Measurements from ENCODE around the gene FNTB. TPM values are rescaled to one million over a fixed set of nuclear protein-coding genes. Genes with fewer than 3 reads are reported as not detected.

FNTB gene
- polyA plus RNA-seq, 3 donors: 6.8 to 10.7 (median 7.2) TPM

- WGBS, 3 donors: 89 to 91% (median 90%) methylated on average over 4 of the region's 4 CpGs
- H3K27ac ChIP-seq (ENCODE audit: low read depth, low read length): no peak overlapping the region
Observed at GRCh38 chr14:65034021-65034420, 47.3 kb downstream of the FNTB start.

DNA sequence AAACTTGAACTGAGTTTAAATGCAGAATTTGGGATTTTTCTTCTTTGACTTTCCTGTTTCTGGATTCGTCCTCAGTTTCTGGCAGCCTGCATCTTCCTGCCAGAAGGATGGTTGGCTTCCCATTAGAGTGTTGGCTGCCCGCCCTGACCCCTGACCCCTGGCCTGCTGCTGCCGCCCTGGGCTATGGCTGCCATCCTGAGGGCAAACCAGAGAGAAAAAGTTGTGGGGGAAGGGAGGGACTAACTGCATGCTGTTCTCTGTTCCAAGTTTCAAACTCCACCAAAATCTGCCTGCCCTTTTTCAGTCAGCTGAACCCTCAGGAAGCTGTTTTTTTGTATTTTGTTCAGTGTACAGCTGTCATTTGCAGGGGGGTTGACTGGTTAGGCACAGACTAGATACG lies 48.4 kb downstream of the FNTB start:
- WGBS, 3 donors: 40 to 54% (median 40%) methylated on average over 4 of the region's 4 CpGs
- H3K27ac ChIP-seq (ENCODE audit: low read depth, low read length): no peak overlapping the region

- WGBS, 3 donors: 92 to 97% (median 96%) methylated on average over 2 of the region's 2 CpGs
Observed at GRCh38 chr14:65038966-65039365, 52.3 kb downstream of the FNTB start.

GRCh38 chr14:65040666-65041433 lies 54.2 kb downstream of the FNTB start:
- H3K27ac ChIP-seq (ENCODE audit: low read depth, low read length): no peak overlapping the region
- WGBS, 3 donors: 89 to 97% (median 92%) methylated on average over 9 of the region's 9 CpGs

More at GRCh38 chr14:65038966-65039365, 52.3 kb downstream of the FNTB start:
- no peak overlapping the region for H3K27ac ChIP-seq (ENCODE audit: low read depth, low read length)

- WGBS, 3 donors: 93 to 95% (median 95%) methylated on average over 7 of the region's 7 CpGs
- no peak overlapping the region for H3K27ac ChIP-seq (ENCODE audit: low read depth, low read length)
Observed at GRCh38 chr14:65041434-65041915, 54.8 kb downstream of the FNTB start.

DNA sequence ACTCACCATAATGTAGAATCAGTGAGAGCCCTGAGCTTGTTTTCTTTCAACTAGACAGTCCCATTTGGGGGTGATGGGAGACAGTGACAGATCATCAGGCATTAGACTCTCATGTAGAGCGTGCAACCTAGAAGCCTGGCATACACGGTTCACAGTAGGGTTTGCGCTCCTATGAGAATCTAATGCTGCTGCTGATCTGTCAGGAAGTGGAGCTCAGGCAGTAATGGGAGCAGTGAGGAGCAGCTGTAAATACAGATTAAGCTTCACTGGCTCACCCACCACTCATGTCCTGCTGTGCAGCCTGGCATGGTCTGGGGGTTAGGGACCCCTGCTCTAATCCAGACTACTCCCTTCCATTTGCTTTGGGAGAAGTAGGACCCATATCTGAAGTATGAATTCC lies 55.6 kb downstream of the FNTB start:
- WGBS, 3 donors: 83 to 94% (median 84%) methylated on average over 3 of the region's 3 CpGs
- no peak overlapping the region for H3K27ac ChIP-seq (ENCODE audit: low read depth, low read length)

- 56 to 88% (median 68%) methylated on average over 8 of the region's 8 CpGs for WGBS, 3 donors
- H3K27ac ChIP-seq (ENCODE audit: low read depth, low read length): no peak overlapping the region
Observed at GRCh38 chr14:65042731-65043372, 56.2 kb downstream of the FNTB start.

GRCh38 chr14:65043893-65044595 lies 57.3 kb downstream of the FNTB start:
- 68 to 97% (median 73%) methylated on average over 12 of the region's 12 CpGs for WGBS, 3 donors
- H3K27ac ChIP-seq (ENCODE audit: low read depth, low read length): no peak overlapping the region

DNA sequence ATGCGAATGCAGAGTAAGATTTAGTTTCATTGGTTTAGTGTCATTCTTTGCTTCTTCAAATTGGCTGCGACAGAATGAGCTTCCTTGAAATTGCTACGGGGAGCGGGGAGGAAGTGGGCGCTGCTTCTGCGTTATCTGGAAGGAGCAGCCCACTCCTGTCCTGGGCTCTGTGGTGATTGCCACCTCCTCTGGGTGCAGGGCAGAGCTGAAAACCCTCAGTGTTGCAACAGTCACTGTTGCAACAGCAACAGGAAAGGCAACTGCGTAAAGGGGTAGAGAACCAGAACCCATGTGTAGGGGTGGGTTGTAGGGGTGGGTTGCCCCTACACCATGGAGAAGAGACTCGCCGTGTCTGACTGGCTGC lies 57.9 kb downstream of the FNTB start:
- no peak overlapping the region for H3K27ac ChIP-seq (ENCODE audit: low read depth, low read length)
- WGBS, 3 donors: 62 to 85% (median 65%) methylated on average over 9 of the region's 9 CpGs

GRCh38 chr14:65045006-65045405 lies 58.3 kb downstream of the FNTB start:
- 63 to 93% (median 75%) methylated on average over 5 of the region's 5 CpGs for WGBS, 3 donors
- no peak overlapping the region for H3K27ac ChIP-seq (ENCODE audit: low read depth, low read length)

DNA sequence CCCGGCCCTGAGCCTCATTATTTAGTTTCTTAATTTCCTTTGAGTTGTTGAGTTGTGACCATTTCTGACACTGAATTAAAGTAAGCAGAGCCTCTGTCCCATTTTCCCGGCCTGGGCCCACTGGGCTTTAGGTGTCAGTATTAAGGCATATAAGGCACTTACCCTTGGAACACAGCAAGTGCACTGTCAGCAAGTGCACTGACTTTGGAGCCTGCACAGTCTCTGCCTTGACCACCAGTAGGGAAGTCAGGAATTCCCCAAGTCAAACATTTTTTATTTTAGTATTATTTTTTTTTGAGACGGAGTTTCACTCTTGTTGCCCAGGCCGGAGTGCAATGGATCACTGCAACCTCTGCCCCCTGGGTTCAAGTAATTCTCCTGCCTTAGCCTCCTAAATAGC lies 59.0 kb downstream of the FNTB start:
- H3K27ac ChIP-seq (ENCODE audit: low read depth, low read length): no peak overlapping the region
- 72 to 95% (median 80%) methylated on average over 4 of the region's 4 CpGs for WGBS, 3 donors

DNA sequence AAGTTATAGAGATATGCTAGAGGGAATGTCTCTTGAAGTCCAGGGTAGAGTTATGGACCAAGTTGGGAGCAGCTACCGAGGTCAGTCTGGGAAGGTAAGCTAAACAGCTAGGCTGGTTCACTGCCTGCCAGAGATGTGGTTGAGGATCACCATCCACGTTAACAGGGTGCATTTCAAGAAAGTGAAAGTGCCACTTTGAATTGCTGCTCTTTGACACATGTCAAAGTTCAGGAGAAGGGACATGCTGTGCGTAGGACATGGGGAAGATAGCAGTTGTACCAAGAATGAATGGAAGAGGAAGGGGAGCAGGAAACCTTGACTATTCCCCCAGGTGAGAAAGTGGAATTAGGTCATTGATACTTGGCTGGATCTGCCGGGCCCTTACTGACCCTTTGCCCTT lies 66.1 kb downstream of the FNTB start:
- WGBS, 3 donors: 77 to 88% (median 80%) methylated on average over 4 of the region's 4 CpGs

DNA sequence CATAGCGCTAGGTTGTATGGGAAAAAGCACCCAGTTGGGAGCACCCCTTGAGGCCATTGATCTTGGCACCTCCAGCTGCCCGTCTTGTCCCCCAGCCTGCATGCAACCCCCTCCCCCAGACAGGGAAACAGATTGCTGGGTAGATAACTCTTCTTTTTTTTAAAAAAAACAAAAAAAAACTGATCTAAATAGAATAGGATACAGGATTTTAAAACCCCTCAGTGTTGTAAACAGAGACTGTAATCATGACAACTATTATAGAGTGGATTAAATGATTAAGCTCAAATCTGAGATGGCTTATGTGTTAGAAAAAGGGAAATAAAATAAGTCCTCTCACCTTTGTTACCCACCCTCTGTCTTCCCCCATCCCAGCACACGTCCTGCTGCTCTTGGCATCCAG lies 66.8 kb downstream of the FNTB start:
- H3K27ac ChIP-seq (ENCODE audit: low read depth, low read length): no peak overlapping the region
- 82 to 100% (median 86%) methylated on average over 3 of the region's 3 CpGs for WGBS, 3 donors

More for the DNA sequence above, 66.1 kb downstream of the FNTB start:
- no peak overlapping the region for H3K27ac ChIP-seq (ENCODE audit: low read depth, low read length)

DNA sequence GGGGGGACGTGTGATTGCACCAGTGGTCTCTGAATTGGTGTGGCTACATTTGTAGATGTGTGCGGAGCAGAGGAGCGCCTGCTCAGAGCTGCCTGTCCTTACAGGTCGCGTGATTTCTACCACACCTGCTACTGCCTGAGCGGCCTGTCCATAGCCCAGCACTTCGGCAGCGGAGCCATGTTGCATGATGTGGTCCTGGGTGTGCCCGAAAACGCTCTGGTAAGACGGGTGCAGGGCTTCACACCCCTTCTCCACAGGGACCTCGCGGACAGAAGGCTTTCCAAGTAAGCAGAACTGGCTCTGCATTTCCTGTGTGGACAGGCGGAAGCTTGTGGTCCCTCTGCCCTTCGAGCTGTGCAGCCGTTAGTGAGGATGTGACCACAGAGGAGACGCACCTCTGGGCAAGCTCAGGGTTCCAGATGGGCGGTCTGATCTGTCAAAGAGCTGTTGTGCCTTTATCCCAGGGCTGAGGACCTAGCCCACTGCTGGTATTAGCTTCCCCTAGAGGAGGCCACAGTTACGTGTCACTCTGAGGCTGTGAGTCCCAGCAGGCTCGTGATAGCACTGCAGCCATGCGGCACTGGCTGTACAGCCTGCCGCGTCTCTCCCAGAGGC lies 67.9 kb downstream of the FNTB start:
- 51 to 89% (median 65%) methylated on average over 23 of the region's 23 CpGs for WGBS, 3 donors

DNA sequence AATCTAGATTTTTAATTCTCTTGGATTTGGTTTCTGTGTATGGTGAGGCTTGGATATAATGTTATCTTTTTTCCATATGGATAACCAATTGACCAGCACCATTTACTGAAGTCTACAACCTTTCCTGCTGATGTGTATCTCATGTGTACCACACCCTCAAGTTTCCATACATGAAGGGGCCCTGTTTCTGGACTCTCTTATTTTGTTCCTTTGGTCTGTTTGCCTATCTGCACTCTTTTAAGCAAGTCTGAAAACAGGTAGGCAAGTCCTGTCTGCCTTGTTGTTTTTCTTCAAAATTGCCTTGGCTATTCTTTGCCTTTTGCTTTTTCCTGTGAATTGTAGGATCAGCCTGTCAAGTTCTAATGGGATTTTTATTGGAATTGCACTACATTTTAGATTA lies 71.0 kb downstream of the FNTB start:
- no peak overlapping the region for H3K27ac ChIP-seq (ENCODE audit: low read depth, low read length)

More for the DNA sequence above, 67.9 kb downstream of the FNTB start:
- H3K27ac ChIP-seq (ENCODE audit: low read depth, low read length): no peak overlapping the region

DNA sequence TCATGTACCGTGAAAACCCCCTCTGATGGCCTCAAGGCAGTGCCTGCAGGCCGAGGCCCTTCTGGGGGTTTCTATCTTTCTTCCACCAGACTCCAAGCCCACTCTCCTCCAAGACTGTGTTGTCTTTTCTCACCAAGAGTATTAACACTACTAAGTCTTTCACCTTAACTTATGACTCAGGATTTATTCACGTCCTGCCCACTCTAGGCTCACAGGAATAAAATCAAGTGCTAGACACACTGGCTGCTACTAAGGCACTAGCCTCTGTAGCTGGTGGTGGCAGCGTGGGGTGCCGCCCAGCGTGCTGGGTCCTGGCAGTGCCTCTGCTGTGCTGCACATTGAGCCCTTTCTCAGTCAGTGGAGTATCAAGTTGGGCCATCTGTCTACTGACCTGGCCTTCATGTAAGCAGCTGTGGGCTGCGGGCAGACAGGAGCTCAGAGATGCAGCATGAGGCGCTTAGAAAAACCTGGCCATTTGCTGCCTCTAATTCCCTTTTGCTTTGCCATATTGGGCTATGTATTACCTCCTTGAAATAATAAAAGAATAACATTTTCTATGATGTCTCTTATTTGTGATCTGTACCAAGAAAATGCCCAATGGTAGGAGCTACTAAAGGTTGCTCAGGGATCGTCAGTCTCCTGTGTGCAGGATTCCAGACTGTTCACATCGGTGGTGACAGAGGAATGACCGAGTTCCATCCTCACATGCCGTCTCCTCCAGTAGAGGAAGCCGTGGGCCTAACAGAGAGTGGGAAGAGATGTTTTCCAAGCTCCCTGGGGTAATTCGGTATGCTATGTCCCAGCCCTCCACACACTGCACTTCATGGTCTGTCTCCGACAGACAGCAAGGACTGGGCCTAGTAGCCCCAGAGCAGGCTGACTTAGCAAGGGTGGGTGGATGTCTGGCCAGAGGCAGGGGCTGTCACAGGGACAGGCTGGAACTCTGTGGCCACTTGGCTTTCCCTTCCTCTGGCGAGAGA lies 75.7 kb downstream of the FNTB start:
- WGBS, 3 donors: 85 to 94% (median 90%) methylated on average over 16 of the region's 16 CpGs
- H3K27ac ChIP-seq (ENCODE audit: low read depth, low read length): no peak overlapping the region

- 90 to 98% (median 97%) methylated on average over 7 of the region's 7 CpGs for WGBS, 3 donors
- no peak overlapping the region for H3K27ac ChIP-seq (ENCODE audit: low read depth, low read length)
Observed at GRCh38 chr14:65065719-65066118, 79.0 kb downstream of the FNTB start.

- 80 to 94% (median 94%) methylated on average over 5 of the region's 5 CpGs for WGBS, 3 donors
- no peak overlapping the region for H3K27ac ChIP-seq (ENCODE audit: low read depth, low read length)
Observed at GRCh38 chr14:65069874-65070413, 83.2 kb downstream of the FNTB start.

Data from adipose tissue (tissue), 3 donors.